GM21360 (cell line): ENCODE results near the gene IQSEC3.

Experiments used
- ATAC-seq: cut with Tn5 transposase; IDR thresholded peaks from one replicate; pipeline ENCODE4 v1.9.1; 2021; ENCODE audit warnings: mild to moderate bottlenecking, moderate library complexity; ENCODE audit not compliant: unreplicated experiment

The IQSEC3 gene

GRCh38 chr12:162467-163307 lies 96.1 kb downstream of the IQSEC3 start:
- no peak for ATAC-seq

GRCh38 chr12:163406-163986 lies 96.9 kb downstream of the IQSEC3 start:
- no peak for ATAC-seq

GRCh38 chr12:164207-164606 lies 97.6 kb downstream of the IQSEC3 start:
- ATAC-seq = no peak

- ATAC-seq = no peak
Observed at GRCh38 chr12:165862-166368, 99.3 kb downstream of the IQSEC3 start.

- ATAC-seq = no peak
Observed at GRCh38 chr12:166425-167075, 100.0 kb downstream of the IQSEC3 start.

GRCh38 chr12:167959-168600 lies 101.5 kb downstream of the IQSEC3 start:
- no peak for ATAC-seq

GRCh38 chr12:168763-169525 lies 102.4 kb downstream of the IQSEC3 start:
- ATAC-seq = no peak

GRCh38 chr12:169528-170370 lies 103.2 kb downstream of the IQSEC3 start:
- ATAC-seq = no peak

- no peak for ATAC-seq
Observed at GRCh38 chr12:170371-171225, 104.0 kb downstream of the IQSEC3 start.

- ATAC-seq = no peak
Observed at GRCh38 chr12:171276-171675, 104.7 kb downstream of the IQSEC3 start.

- ATAC-seq = no peak
Observed at GRCh38 chr12:171743-172676, 105.4 kb downstream of the IQSEC3 start.

- ATAC-seq = no peak
Observed at GRCh38 chr12:172732-173161, 106.2 kb downstream of the IQSEC3 start.

- ATAC-seq = no peak
Observed at GRCh38 chr12:174124-174523, 107.6 kb downstream of the IQSEC3 start.

- no peak for ATAC-seq
Observed at GRCh38 chr12:174596-174995, 108.0 kb downstream of the IQSEC3 start.

- ATAC-seq = no peak
Observed at GRCh38 chr12:175250-175649, 108.7 kb downstream of the IQSEC3 start.

GRCh38 chr12:175759-176158 lies 109.2 kb downstream of the IQSEC3 start:
- no peak for ATAC-seq

- ATAC-seq = no peak
Observed at GRCh38 chr12:176321-177181, 110.0 kb downstream of the IQSEC3 start.
